Esophagus muscularis mucosa (tissue), 3 donors: ENCODE data around the gene UGDH.

ENCODE experiments used
- CTCF ChIP-seq, 3 experiments: fragments of 200-600 bp in 2 of 3; fragments of 450-650 bp in 1 of 3; sonication (generic) in 2 of 3; IDR thresholded peaks; one replicate each; pipeline ENCODE4 v1.5.1; 2017 to 2019; ENCODE audit warnings: antibody characterized with exemption in 3 of 3, mild to moderate bottlenecking in 2 of 3, moderate library complexity in 1 of 3
- POLR2A ChIP-seq: fragments of 450-650 bp; IDR thresholded peaks from one replicate; pipeline ENCODE4 v1.6.1; 2017; ENCODE audit warnings: antibody characterized with exemption, moderate library complexity, mild to moderate bottlenecking, low read depth
- POLR2AphosphoS5 ChIP-seq, 2 donors: sonication (generic); formaldehyde crosslinking; IDR thresholded peaks; one replicate each; pipeline ENCODE4 v1.6.1; 2017; ENCODE audit warnings: antibody characterized with exemption in 2 of 2

- TF ChIP-seq POLR2A (no peak), CTCF (IDR thresholded peaks at IDR 0.05) (no peak), POLR2AphosphoS5 (IDR thresholded peaks at IDR 0.05) (no peak)
Measured at GRCh38 chr4:39494354-39494753, 32.9 kb downstream of the UGDH start.
